GM23248 (cell line): ENCODE measurements around the gene POMP. TPM values are rescaled to one million over a fixed set of nuclear protein-coding genes. Genes with fewer than 3 reads are reported as not detected.

Experiments
- DNase-seq: peaks from one replicate; pipeline ENCODE4 v3.0.0-alpha.2; 2015
- H2AFZ ChIP-seq: fragments of 200-600 bp; sonication (generic); 2 replicates; pipeline ENCODE4 v1.6.1; 2016; ENCODE audit warnings: antibody characterized with exemption
- H3F3A ChIP-seq: fragments of 200-600 bp; sonication (generic); 2 replicates; pipeline ENCODE4 v1.6.1; 2016; ENCODE audit warnings: mild to moderate bottlenecking, antibody characterized with exemption, mixed run types; ENCODE audit not compliant: insufficient read depth
- H3K27ac ChIP-seq: fragments of 200-600 bp; sonication (generic); 2 replicates; pipeline ENCODE4 v1.5.1; 2016; ENCODE audit warnings: mild to moderate bottlenecking
- H3K27me3 ChIP-seq: fragments of 200-600 bp; sonication (generic); replicated peaks from 2 replicates; pipeline ENCODE4 v1.6.1; 2016; ENCODE audit warnings: mild to moderate bottlenecking; ENCODE audit not compliant: insufficient read depth
- H3K36me3 ChIP-seq: fragments of 200-600 bp; sonication (generic); 2 replicates; pipeline ENCODE4 v1.6.1; 2016; ENCODE audit warnings: low read depth, mild to moderate bottlenecking
- H3K4me1 ChIP-seq: fragments of 200-600 bp; sonication (generic); 2 replicates; pipeline ENCODE4 v1.6.1; 2016; ENCODE audit warnings: mild to moderate bottlenecking; ENCODE audit not compliant: insufficient read depth
- H3K4me2 ChIP-seq: fragments of 200-600 bp; sonication (generic); one replicate; pipeline ENCODE4 v1.6.1; 2016; ENCODE audit warnings: mild to moderate bottlenecking; ENCODE audit not compliant: unreplicated experiment
- H3K4me3 ChIP-seq: fragments of 200-600 bp; sonication (generic); 2 replicates; pipeline ENCODE4 v1.5.1; 2016; ENCODE audit warnings: mild to moderate bottlenecking
- H3K79me2 ChIP-seq: fragments of 200-600 bp; sonication (generic); 2 replicates; pipeline ENCODE4 v1.6.1; 2016; ENCODE audit warnings: mild to moderate bottlenecking; ENCODE audit not compliant: insufficient read depth
- H3K9ac ChIP-seq: fragments of 200-600 bp; sonication (generic); 2 replicates; pipeline ENCODE4 v1.6.1; 2016; ENCODE audit warnings: mild to moderate bottlenecking
- H3K9me2 ChIP-seq: fragments of 200-600 bp; sonication (generic); 2 replicates; pipeline ENCODE4 v1.6.1; 2016; ENCODE audit warnings: mixed run types, mild to moderate bottlenecking, moderate library complexity; ENCODE audit not compliant: insufficient read depth
- H3K9me3 ChIP-seq: fragments of 200-600 bp; sonication (generic); one replicate; pipeline ENCODE4 v1.6.1; 2017; ENCODE audit warnings: low read depth
- H4K20me1 ChIP-seq: fragments of 200-600 bp; sonication (generic); 2 replicates; pipeline ENCODE4 v1.6.0; 2016; ENCODE audit not compliant: insufficient read depth
- EZH2 ChIP-seq: fragments of 200-600 bp; sonication (generic); IDR thresholded peaks from 2 replicates; pipeline ENCODE4 v1.6.1; 2018; ENCODE audit warnings: antibody characterized with exemption, mild to moderate bottlenecking; ENCODE audit not compliant: insufficient read depth, poor library complexity, severe bottlenecking
- EZH2phosphoT487 ChIP-seq: fragments of 200-600 bp; sonication (generic); IDR thresholded peaks from 2 replicates; pipeline ENCODE4 v1.6.1; 2018; ENCODE audit warnings: antibody characterized with exemption, moderate library complexity, mild to moderate bottlenecking, low read depth; ENCODE audit not compliant: insufficient read depth
- WGBS, 2 experiments: methylation state at CpG; one replicate each; pipeline ENCODE4 v1.1.6; 2015 to 2017; ENCODE audit warnings: low lambda C conversion rate in 2 of 2, low coverage in 1 of 2; ENCODE audit errors: missing lambda C conversion rate in 2 of 2; 5-methylcytosine and 5-hydroxymethylcytosine counted together
- in situ Hi-C: fragments of 300-500 bp; cut with MboI; formaldehyde crosslinking; loops from 2 replicates; pipeline ENCODE4 v1.15.0; 2020
- polyA plus RNA-seq: library from polyadenylated mRNA; unstranded; fragments of >200 nt; fragmentation: Nextera tagmentation; extraction: Ambion mirVana; gene quantifications from 2 replicates; pipeline ENCODE4 v1.2.1, GENCODE V29; 2016
- small RNA-seq: library from RNA; depleted of rRNA; stranded (forward); fragments of <200 nt; gene quantifications from one replicate; pipeline ENCODE3, GENCODE V24; 2014; ENCODE audit warnings: low read depth, low replicate concordance
- total RNA-seq: library from RNA; depleted of rRNA; stranded (reverse); fragments of >200 nt; shearing (Covaris generic); gene quantifications from 2 replicates; pipeline ENCODE4 v1.2.3, GENCODE V29; 2014; rRNA removed

POMP gene
- total and polyA plus RNA-seq, 2 experiments from 2014 or later = 125 to 335 TPM

- Histone ChIP-seq H2AFZ (no peak overlapping the region), H3K36me3 (no peaks in the 10 kb centered on the region), H3K4me1 (peaks cover 11% of the 10 kb centered on the region), H3K4me3 (no peak overlapping the region), H4K20me1 (no peaks in the 10 kb centered on the region), H3K27me3 (no peaks in the 10 kb centered on the region), H3F3A (peaks cover 13% of the 10 kb centered on the region), H3K79me2 (no peaks in the 10 kb centered on the region), H3K4me2 (no peak overlapping the region), H3K9ac (no peak overlapping the region), H3K9me3 (no peaks in the 10 kb centered on the region), H3K27ac (no peak overlapping the region), H3K9me2 (no peaks in the 10 kb centered on the region)
- WGBS, 2 experiments = 83 to 85% methylated on average over 22 of the region's 22 CpGs
- TF ChIP-seq EZH2 (no peak), EZH2phosphoT487 (no peak)
- in situ Hi-C loops = no loop called here
- DNase-seq = no peak
Observed at GRCh38 chr13:28723806-28724205, 64.9 kb downstream of the POMP start.

- peaks cover under 1% of the 10 kb centered on the region; the same call in 1 of the 2 replicates for H3K4me1 ChIP-seq
- H3K4me3 ChIP-seq = no peak overlapping the region
- H2AFZ ChIP-seq = no peak overlapping the region
- no peaks in the 10 kb centered on the region for H4K20me1 ChIP-seq
- H3F3A ChIP-seq = peaks cover 2% of the 10 kb centered on the region; the same call in 1 of the 2 replicates
- WGBS, 2 experiments = 78 to 82% methylated on average over 3 of the region's 3 CpGs
- no peak for TF ChIP-seq EZH2
- TF ChIP-seq EZH2phosphoT487 = no peak
- H3K4me2 ChIP-seq = no peak overlapping the region
- no peak overlapping the region for H3K9ac ChIP-seq
- no peaks in the 10 kb centered on the region for H3K9me3 ChIP-seq
- H3K27me3 ChIP-seq = no peaks in the 10 kb centered on the region
- H3K27ac ChIP-seq = no peak overlapping the region
- no peaks in the 10 kb centered on the region for H3K36me3 ChIP-seq
- no peak for DNase-seq
- no peaks in the 10 kb centered on the region for H3K79me2 ChIP-seq
- in situ Hi-C loops = no loop called here
- no peaks in the 10 kb centered on the region for H3K9me2 ChIP-seq
Observed at GRCh38 chr13:28725046-28725610, 66.2 kb downstream of the POMP start.

Small RNAs within 50 kb of the gene (small RNA-seq; reads per million reads assigned to genes)
- gene RF00019 = not detected
- not detected for gene RNU6-53P

Other genes starting within 250 kb of the POMP start
- gene FLT1, start 164.0 kb upstream of the POMP start, total RNA-seq = 18.6 and 26.6 TPM in 2 replicates
- 11.3 and 12.9 TPM in 2 replicates for gene FLT1, start 164.0 kb upstream of the POMP start, polyA plus RNA-seq
- 3.4 and 5.1 TPM in 2 replicates for gene SLC46A3, start 59.8 kb downstream of the POMP start, total RNA-seq
- gene SLC46A3, start 59.8 kb downstream of the POMP start, polyA plus RNA-seq = 4.2 and 4.6 TPM in 2 replicates
- 0.13 and 0.43 TPM in 2 replicates for gene MTUS2, start 161.2 kb downstream of the POMP start, total RNA-seq
- 0.62 and 0.74 TPM in 2 replicates for gene MTUS2, start 161.2 kb downstream of the POMP start, polyA plus RNA-seq